H1 (cell line): Measurements from ENCODE around the gene SLC35E3. TPM values are rescaled to one million over a fixed set of nuclear protein-coding genes. Genes with fewer than 3 reads are reported as not detected.

ENCODE experiments used
- CTCF ChIA-PET: fragments of 300-600 bp; sonication (Branson Sonifier 250); formaldehyde crosslinking; loops from one replicate; lab custom pipeline; 2021; ENCODE audit not compliant: partially characterized antibody; lab: Charles Lee
- POLR2A ChIA-PET: fragments of 300-600 bp; sonication (Branson Sonifier 250); formaldehyde crosslinking; loops from one replicate; lab custom pipeline; 2021; ENCODE audit warnings: inconsistent platforms; ENCODE audit not compliant: partially characterized antibody; lab: Charles Lee
- DNase-seq, 2 experiments: peaks; one replicate each; pipeline versions ENCODE4 v3.0.0 to v3.0.0-alpha.2; 2010 to 2022; ENCODE audit warnings: low spot score in 2 of 2, low read depth in 1 of 2, mixed read lengths in 1 of 2
- FAIRE-seq: peaks from 2 replicates; lab custom pipeline; 2011; peaks lifted over from hg19 to GRCh38; lab: Jason Lieb, UNC
- H2AFZ ChIP-seq: 2 replicates; pipeline ENCODE4 v1.8.1; 2012; ENCODE audit warnings: low read length, inconsistent platforms
- H2AK5ac ChIP-seq: 2 replicates; pipeline ENCODE4 v1.6.1; 2013; ENCODE audit warnings: low read depth, low read length
- H2BK120ac ChIP-seq: replicated peaks from 2 replicates; pipeline ENCODE3; 2013; ENCODE audit warnings: low read depth, low read length, inconsistent platforms
- H2BK12ac ChIP-seq: 2 replicates; pipeline ENCODE4 v1.6.1; 2013; ENCODE audit warnings: low read depth, low read length
- H2BK15ac ChIP-seq: 2 replicates; pipeline ENCODE4 v1.6.1; 2013; ENCODE audit warnings: low read length
- H2BK20ac ChIP-seq: 2 replicates; pipeline ENCODE4 v1.6.1; 2013; ENCODE audit warnings: low read length
- H2BK5ac ChIP-seq: 2 replicates; pipeline ENCODE4 v1.6.1; 2013; ENCODE audit warnings: low read depth, low read length
- H3K14ac ChIP-seq: 2 replicates; pipeline ENCODE4 v1.6.1; 2013; ENCODE audit warnings: inconsistent platforms; ENCODE audit not compliant: insufficient read length
- H3K18ac ChIP-seq: 2 replicates; pipeline ENCODE4 v1.6.1; 2013; ENCODE audit warnings: low read length; ENCODE audit errors: extremely low read depth
- H3K23ac ChIP-seq: 2 replicates; pipeline ENCODE4 v1.6.1; 2013; ENCODE audit warnings: inconsistent platforms; ENCODE audit not compliant: insufficient read length
- H3K23me2 ChIP-seq: 2 replicates; pipeline ENCODE4 v1.6.1; 2013; ENCODE audit warnings: low read depth, low read length
- H3K27ac ChIP-seq: 2 replicates; pipeline ENCODE4 v1.6.1; 2011; ENCODE audit warnings: low read depth, low read length, inconsistent platforms
- H3K27me3 ChIP-seq, 4 experiments: replicated peaks in 1 of 4; 1 replicate in 1 of 4; 2 replicates in 3 of 4; pipeline versions ENCODE4 v1.6.1 to v1.8.1; 2011 to 2013; ENCODE audit warnings: low read length in 3 of 4, mild to moderate bottlenecking in 3 of 4, inconsistent platforms in 2 of 4, mixed read lengths in 2 of 4, moderate library complexity in 1 of 4; ENCODE audit not compliant: control insufficient read depth in 3 of 4, insufficient read depth in 3 of 4; ENCODE audit errors: extremely low read depth in 1 of 4
- H3K36me3 ChIP-seq, 4 experiments: 2 replicates each; pipeline versions ENCODE4 v1.6.1 to v1.8.1; 2011 to 2013; ENCODE audit warnings: mild to moderate bottlenecking in 4 of 4, low read length in 3 of 4, moderate library complexity in 2 of 4, control low read depth in 1 of 4, inconsistent platforms in 1 of 4; ENCODE audit not compliant: insufficient read depth in 4 of 4, control insufficient read depth in 2 of 4
- H3K4ac ChIP-seq: replicated peaks from 2 replicates; pipeline ENCODE3; 2013; ENCODE audit warnings: low read length, low read depth, mixed read lengths, inconsistent platforms; ENCODE audit not compliant: insufficient read length
- H3K4me1 ChIP-seq, 4 experiments: replicated peaks in 1 of 4; 1 replicate in 1 of 4; 2 replicates in 3 of 4; pipeline versions ENCODE4 v1.6.1 to v1.8.1; 2011 to 2013; ENCODE audit warnings: low read length in 3 of 4, inconsistent platforms in 2 of 4, mixed read lengths in 1 of 4; ENCODE audit not compliant: insufficient read depth in 4 of 4, control insufficient read depth in 3 of 4
- H3K4me2 ChIP-seq, 2 experiments: 2 replicates each; pipeline versions ENCODE4 v1.6.1 to v1.8.1; 2011 to 2013; ENCODE audit warnings: low read depth in 2 of 2, low read length in 2 of 2, control low read depth in 1 of 2, inconsistent platforms in 1 of 2, mild to moderate bottlenecking in 1 of 2; ENCODE audit not compliant: insufficient read depth in 1 of 2
- H3K4me3 ChIP-seq, 4 experiments: fragments of 200-600, 300-600 bp in 1 of 4; sonication (generic), shearing (Covaris generic), sonication (Bioruptor Twin) in 1 of 4; 2 replicates each; pipeline versions ENCODE4 v1.5.1 to v1.8.1; 2011 to 2016; ENCODE audit warnings: low read length in 4 of 4, low read depth in 3 of 4, control low read depth in 2 of 4, inconsistent platforms in 2 of 4, mild to moderate bottlenecking in 2 of 4, mixed read lengths in 1 of 4, moderate library complexity in 1 of 4; ENCODE audit not compliant: insufficient read depth in 2 of 4; ENCODE audit errors: extremely low read depth in 1 of 4
- H3K56ac ChIP-seq: replicated peaks from 2 replicates; pipeline ENCODE3; 2013; ENCODE audit warnings: low read depth, mild to moderate bottlenecking, mixed read lengths, low read length, inconsistent platforms; ENCODE audit not compliant: insufficient read length
- H3K79me1 ChIP-seq: 2 replicates; pipeline ENCODE4 v1.6.1; 2013; ENCODE audit warnings: low read depth, low read length, control low read depth
- H3K79me2 ChIP-seq, 2 experiments: 2 replicates each; pipeline versions ENCODE4 v1.6.1 to v1.8.1; 2012 to 2013; ENCODE audit warnings: low read length in 2 of 2, mild to moderate bottlenecking in 2 of 2, inconsistent platforms in 1 of 2; ENCODE audit not compliant: insufficient read depth in 2 of 2, control insufficient read depth in 1 of 2
- H3K9ac ChIP-seq, 4 experiments: replicated peaks in 1 of 4; 1 replicate in 1 of 4; 2 replicates in 3 of 4; pipeline versions ENCODE4 v1.6.1 to v1.8.1; 2011 to 2013; ENCODE audit warnings: low read depth in 3 of 4, low read length in 3 of 4, control low read depth in 2 of 4, mild to moderate bottlenecking in 2 of 4, moderate library complexity in 2 of 4, inconsistent platforms in 1 of 4; ENCODE audit errors: extremely low read depth in 1 of 4
- H3K9me3 ChIP-seq, 2 experiments: 2 replicates each; pipeline versions ENCODE4 v1.6.1 to v1.8.1; 2012 to 2013; ENCODE audit warnings: mild to moderate bottlenecking in 2 of 2, moderate library complexity in 2 of 2, control low read depth in 1 of 2, inconsistent platforms in 1 of 2, low read depth in 1 of 2, low read length in 1 of 2, mixed read lengths in 1 of 2; ENCODE audit not compliant: insufficient read depth in 2 of 2
- H4K20me1 ChIP-seq, 2 experiments: replicated peaks in 1 of 2; 2 replicates each; pipeline versions ENCODE3 to v1.8.1; 2011 to 2013; ENCODE audit warnings: inconsistent platforms in 2 of 2, low read length in 2 of 2, mild to moderate bottlenecking in 1 of 2; ENCODE audit not compliant: insufficient read depth in 2 of 2, control insufficient read depth in 1 of 2
- H4K5ac ChIP-seq: 2 replicates; pipeline ENCODE4 v1.6.1; 2013; ENCODE audit warnings: low read length, low read depth, mixed read lengths, inconsistent platforms; ENCODE audit not compliant: insufficient read length
- H4K8ac ChIP-seq: 2 replicates; pipeline ENCODE4 v1.8.0; 2013; ENCODE audit warnings: mild to moderate bottlenecking, moderate library complexity, low read length, inconsistent platforms; ENCODE audit not compliant: insufficient read depth; ENCODE audit errors: extremely low read depth
- H4K91ac ChIP-seq: replicated peaks from 2 replicates; pipeline ENCODE3; 2013; ENCODE audit warnings: low read length, mixed read lengths, inconsistent platforms; ENCODE audit not compliant: insufficient read length
- ASH2L ChIP-seq: fragments of 200-600, 300-600 bp; sonication (generic); IDR thresholded peaks from one replicate; pipeline ENCODE4 v1.7.1; 2017; ENCODE audit warnings: low read length
- MAX ChIP-seq: IDR thresholded peaks from 2 replicates; pipeline ENCODE4 v1.6.1; 2012; ENCODE audit warnings: inconsistent platforms
- POLR2AphosphoS5 ChIP-seq: IDR thresholded peaks from 2 replicates; pipeline ENCODE4 v1.6.1; 2011; ENCODE audit warnings: low read depth, low read length
- POU5F1 ChIP-seq: IDR thresholded peaks from 2 replicates; pipeline ENCODE4 v1.6.1; 2011; ENCODE audit warnings: low read depth, mild to moderate bottlenecking, low read length, moderate library complexity
- SP2 ChIP-seq: IDR thresholded peaks from 2 replicates; pipeline ENCODE4 v1.6.1; 2012; ENCODE audit warnings: mild to moderate bottlenecking, low read length, inconsistent platforms
- SUZ12 ChIP-seq: fragments of 200-600 bp; sonication (generic); IDR thresholded peaks from 2 replicates; pipeline ENCODE4 v1.6.1; 2012; ENCODE audit warnings: mild to moderate bottlenecking, inconsistent platforms, low read length, moderate library complexity, mixed read lengths
- TAF7 ChIP-seq: optimal IDR thresholded peaks from 2 replicates; pipeline ENCODE3; 2011; ENCODE audit warnings: low read depth, mild to moderate bottlenecking, inconsistent platforms, low read length, moderate library complexity, borderline replicate concordance
- TBP ChIP-seq: IDR thresholded peaks from 2 replicates; pipeline ENCODE4 v1.6.1; 2011; ENCODE audit warnings: low read depth, low read length, improper control_type of control experiment
- WGBS, 2 experiments: shearing (Covaris generic) in 1 of 2; methylation state at CpG; one replicate each; pipeline versions ENCODE4 v1.1.6 to v1.1.7; 2013 to 2015; ENCODE audit warnings: low lambda C conversion rate in 2 of 2, mixed read lengths in 2 of 2, inconsistent platforms in 1 of 2, low coverage in 1 of 2, missing lambda C conversion rate in 1 of 2; ENCODE audit not compliant: insufficient replicate concordance in 2 of 2, insufficient coverage in 1 of 2, insufficient read length in 1 of 2; ENCODE audit errors: extremely low coverage in 1 of 2, missing lambda C conversion rate in 1 of 2; 5-methylcytosine and 5-hydroxymethylcytosine counted together
- polyA plus RNA-seq, 7 experiments: library from polyadenylated mRNA; depleted of rRNA in 3 of 7; stranded (reverse) in 5 of 7; unstranded in 2 of 7; fragments of >200 nt in 5 of 7; fragments of 200-250 nt in 2 of 7; gene quantifications; 1 replicate in 5 of 7; 2 replicates in 1 of 7; 4 replicates in 1 of 7; pipeline versions ENCODE4 v1.2.1 to v1.2.3, GENCODE V29; 2011 to 2013; ENCODE audit warnings: missing spikeins in 2 of 7, mixed read lengths in 2 of 7
- total RNA-seq: library from RNA; stranded (reverse); fragmentation: NEBNext Ultra II Directional; extraction: Animal tissue kit (Norgen Biotek cat#: 25700); gene quantifications from 2 replicates; pipeline ENCODE4 v1.2.1, GENCODE V29; 2021

SLC35E3 gene
- total and polyA plus RNA-seq, 2 of the 8 experiments (the other 6 are each of a cell fraction or from before 2014, with no cell fraction given): 10.0 to 10.9 TPM

GRCh38 chr12:68800294-68800693, 54.3 kb downstream of the SLC35E3 start:
- Histone ChIP-seq H3K14ac (no peak overlapping the region), H3K4ac (no peak overlapping the region), H2BK5ac (no peak overlapping the region), H4K91ac (no peak overlapping the region), H4K5ac (no peak overlapping the region), H3K79me1 (no peaks in the 10 kb centered on the region)
- POLR2A ChIA-PET: interaction anchor here (0.8 to 2.0 kb wide), 3 partner anchors 7 to 8 kb away, joined by 4 to 5 read pairs (median 4); partner anchors contain the start of gene MDM2
- 87% methylated on average over 5 of the region's 5 CpGs; no CpG with 5 or more reads in 1 of the 2 experiments for WGBS, 2 experiments
- TF ChIP-seq TAF7 (no peak), SP2 (no peak), TBP (no peak), MAX (no peak), POU5F1 (no peak), POLR2AphosphoS5 (no peak), SUZ12 (no peak), ASH2L (no peak)
- TF ChIP-seq, all 59 proteins: peak for 0
- H2BK120ac ChIP-seq: no peak overlapping the region
- peak in 1 of 2 experiments; percentile 26 for DNase-seq
- no peaks in the 10 kb centered on the region for H3K23me2 ChIP-seq
- H3K18ac ChIP-seq: no peak overlapping the region
- no peak overlapping the region for H3K9ac ChIP-seq
- no peak overlapping the region for H2AK5ac ChIP-seq
- no peak overlapping the region for H2BK20ac ChIP-seq
- H2BK15ac ChIP-seq: no peak overlapping the region
- no peak overlapping the region for H3K56ac ChIP-seq
- no peak overlapping the region for H2AFZ ChIP-seq
- no peak overlapping the region for H3K23ac ChIP-seq
- no peak overlapping the region for H3K4me3 ChIP-seq
- H3K27ac ChIP-seq: no peak overlapping the region
- no peak overlapping the region for H3K4me2 ChIP-seq
- CTCF ChIA-PET: interaction anchor here (2.1 kb wide), 1 partner anchor 13 kb away, joined by 6 read pairs; no protein-coding TSS in a partner anchor
- no peaks in the 10 kb centered on the region; a peak in 1 of 4 replicates for H3K9me3 ChIP-seq
- H3K4me1 ChIP-seq: peaks cover 3 to 10% (median 6%) of the 10 kb centered on the region in 4 experiments; a peak in 5 of 7 replicates
- no peak overlapping the region for H2BK12ac ChIP-seq
- H4K8ac ChIP-seq: no peak overlapping the region
- H3K27me3 ChIP-seq: no peaks in the 10 kb centered on the region
- FAIRE-seq: no peak
- no peaks in the 10 kb centered on the region for H4K20me1 ChIP-seq
- H3K79me2 ChIP-seq: no peaks in the 10 kb centered on the region
- H3K36me3 ChIP-seq: no peaks in the 10 kb centered on the region
